H1 (cell line): ENCODE results near the gene GPR15LG. TPM values are rescaled to one million over a fixed set of nuclear protein-coding genes. Genes with fewer than 3 reads are reported as not detected.
"Not testable (repeated sequence)": the region's sequence is repeated elsewhere in the genome, so short reads cannot be mapped to it uniquely, and the experiment has no call there.

Experiments
- CTCF ChIA-PET: fragments of 300-600 bp; sonication (Branson Sonifier 250); formaldehyde crosslinking; loops from one replicate; lab custom pipeline; 2021; ENCODE audit not compliant: partially characterized antibody; lab: Charles Lee
- POLR2A ChIA-PET: fragments of 300-600 bp; sonication (Branson Sonifier 250); formaldehyde crosslinking; loops from one replicate; lab custom pipeline; 2021; ENCODE audit warnings: inconsistent platforms; ENCODE audit not compliant: partially characterized antibody; lab: Charles Lee
- DNase-seq, 2 experiments: peaks; one replicate each; pipeline versions ENCODE4 v3.0.0 to v3.0.0-alpha.2; 2010 to 2022; ENCODE audit warnings: low spot score in 2 of 2, low read depth in 1 of 2, mixed read lengths in 1 of 2
- FAIRE-seq: peaks from 2 replicates; lab custom pipeline; 2011; peaks lifted over from hg19 to GRCh38; lab: Jason Lieb, UNC
- H2AFZ ChIP-seq: 2 replicates; pipeline ENCODE4 v1.8.1; 2012; ENCODE audit warnings: low read length, inconsistent platforms
- H2AK5ac ChIP-seq: 2 replicates; pipeline ENCODE4 v1.6.1; 2013; ENCODE audit warnings: low read depth, low read length
- H2BK120ac ChIP-seq: replicated peaks from 2 replicates; pipeline ENCODE3; 2013; ENCODE audit warnings: low read depth, low read length, inconsistent platforms
- H2BK12ac ChIP-seq: 2 replicates; pipeline ENCODE4 v1.6.1; 2013; ENCODE audit warnings: low read depth, low read length
- H2BK15ac ChIP-seq: 2 replicates; pipeline ENCODE4 v1.6.1; 2013; ENCODE audit warnings: low read length
- H2BK20ac ChIP-seq: 2 replicates; pipeline ENCODE4 v1.6.1; 2013; ENCODE audit warnings: low read length
- H2BK5ac ChIP-seq: 2 replicates; pipeline ENCODE4 v1.6.1; 2013; ENCODE audit warnings: low read depth, low read length
- H3K14ac ChIP-seq: 2 replicates; pipeline ENCODE4 v1.6.1; 2013; ENCODE audit warnings: inconsistent platforms; ENCODE audit not compliant: insufficient read length
- H3K18ac ChIP-seq: 2 replicates; pipeline ENCODE4 v1.6.1; 2013; ENCODE audit warnings: low read length; ENCODE audit errors: extremely low read depth
- H3K23ac ChIP-seq: 2 replicates; pipeline ENCODE4 v1.6.1; 2013; ENCODE audit warnings: inconsistent platforms; ENCODE audit not compliant: insufficient read length
- H3K23me2 ChIP-seq: 2 replicates; pipeline ENCODE4 v1.6.1; 2013; ENCODE audit warnings: low read depth, low read length
- H3K27ac ChIP-seq: 2 replicates; pipeline ENCODE4 v1.6.1; 2011; ENCODE audit warnings: low read depth, low read length, inconsistent platforms
- H3K27me3 ChIP-seq, 4 experiments: replicated peaks in 1 of 4; 1 replicate in 1 of 4; 2 replicates in 3 of 4; pipeline versions ENCODE4 v1.6.1 to v1.8.1; 2011 to 2013; ENCODE audit warnings: low read length in 3 of 4, mild to moderate bottlenecking in 3 of 4, inconsistent platforms in 2 of 4, mixed read lengths in 2 of 4, moderate library complexity in 1 of 4; ENCODE audit not compliant: control insufficient read depth in 3 of 4, insufficient read depth in 3 of 4; ENCODE audit errors: extremely low read depth in 1 of 4
- H3K36me3 ChIP-seq, 4 experiments: 2 replicates each; pipeline versions ENCODE4 v1.6.1 to v1.8.1; 2011 to 2013; ENCODE audit warnings: mild to moderate bottlenecking in 4 of 4, low read length in 3 of 4, moderate library complexity in 2 of 4, control low read depth in 1 of 4, inconsistent platforms in 1 of 4; ENCODE audit not compliant: insufficient read depth in 4 of 4, control insufficient read depth in 2 of 4
- H3K4ac ChIP-seq: replicated peaks from 2 replicates; pipeline ENCODE3; 2013; ENCODE audit warnings: low read length, low read depth, mixed read lengths, inconsistent platforms; ENCODE audit not compliant: insufficient read length
- H3K4me1 ChIP-seq, 4 experiments: replicated peaks in 1 of 4; 1 replicate in 1 of 4; 2 replicates in 3 of 4; pipeline versions ENCODE4 v1.6.1 to v1.8.1; 2011 to 2013; ENCODE audit warnings: low read length in 3 of 4, inconsistent platforms in 2 of 4, mixed read lengths in 1 of 4; ENCODE audit not compliant: insufficient read depth in 4 of 4, control insufficient read depth in 3 of 4
- H3K4me2 ChIP-seq, 2 experiments: 2 replicates each; pipeline versions ENCODE4 v1.6.1 to v1.8.1; 2011 to 2013; ENCODE audit warnings: low read depth in 2 of 2, low read length in 2 of 2, control low read depth in 1 of 2, inconsistent platforms in 1 of 2, mild to moderate bottlenecking in 1 of 2; ENCODE audit not compliant: insufficient read depth in 1 of 2
- H3K4me3 ChIP-seq, 4 experiments: fragments of 200-600, 300-600 bp in 1 of 4; sonication (generic), shearing (Covaris generic), sonication (Bioruptor Twin) in 1 of 4; 2 replicates each; pipeline versions ENCODE4 v1.5.1 to v1.8.1; 2011 to 2016; ENCODE audit warnings: low read length in 4 of 4, low read depth in 3 of 4, control low read depth in 2 of 4, inconsistent platforms in 2 of 4, mild to moderate bottlenecking in 2 of 4, mixed read lengths in 1 of 4, moderate library complexity in 1 of 4; ENCODE audit not compliant: insufficient read depth in 2 of 4; ENCODE audit errors: extremely low read depth in 1 of 4
- H3K56ac ChIP-seq: replicated peaks from 2 replicates; pipeline ENCODE3; 2013; ENCODE audit warnings: low read depth, mild to moderate bottlenecking, mixed read lengths, low read length, inconsistent platforms; ENCODE audit not compliant: insufficient read length
- H3K79me1 ChIP-seq: 2 replicates; pipeline ENCODE4 v1.6.1; 2013; ENCODE audit warnings: low read depth, low read length, control low read depth
- H3K79me2 ChIP-seq, 2 experiments: 2 replicates each; pipeline versions ENCODE4 v1.6.1 to v1.8.1; 2012 to 2013; ENCODE audit warnings: low read length in 2 of 2, mild to moderate bottlenecking in 2 of 2, inconsistent platforms in 1 of 2; ENCODE audit not compliant: insufficient read depth in 2 of 2, control insufficient read depth in 1 of 2
- H3K9ac ChIP-seq, 4 experiments: replicated peaks in 1 of 4; 1 replicate in 1 of 4; 2 replicates in 3 of 4; pipeline versions ENCODE4 v1.6.1 to v1.8.1; 2011 to 2013; ENCODE audit warnings: low read depth in 3 of 4, low read length in 3 of 4, control low read depth in 2 of 4, mild to moderate bottlenecking in 2 of 4, moderate library complexity in 2 of 4, inconsistent platforms in 1 of 4; ENCODE audit errors: extremely low read depth in 1 of 4
- H3K9me3 ChIP-seq, 2 experiments: 2 replicates each; pipeline versions ENCODE4 v1.6.1 to v1.8.1; 2012 to 2013; ENCODE audit warnings: mild to moderate bottlenecking in 2 of 2, moderate library complexity in 2 of 2, control low read depth in 1 of 2, inconsistent platforms in 1 of 2, low read depth in 1 of 2, low read length in 1 of 2, mixed read lengths in 1 of 2; ENCODE audit not compliant: insufficient read depth in 2 of 2
- H4K20me1 ChIP-seq, 2 experiments: replicated peaks in 1 of 2; 2 replicates each; pipeline versions ENCODE3 to v1.8.1; 2011 to 2013; ENCODE audit warnings: inconsistent platforms in 2 of 2, low read length in 2 of 2, mild to moderate bottlenecking in 1 of 2; ENCODE audit not compliant: insufficient read depth in 2 of 2, control insufficient read depth in 1 of 2
- H4K5ac ChIP-seq: 2 replicates; pipeline ENCODE4 v1.6.1; 2013; ENCODE audit warnings: low read length, low read depth, mixed read lengths, inconsistent platforms; ENCODE audit not compliant: insufficient read length
- H4K8ac ChIP-seq: 2 replicates; pipeline ENCODE4 v1.8.0; 2013; ENCODE audit warnings: mild to moderate bottlenecking, moderate library complexity, low read length, inconsistent platforms; ENCODE audit not compliant: insufficient read depth; ENCODE audit errors: extremely low read depth
- H4K91ac ChIP-seq: replicated peaks from 2 replicates; pipeline ENCODE3; 2013; ENCODE audit warnings: low read length, mixed read lengths, inconsistent platforms; ENCODE audit not compliant: insufficient read length
- CTCF ChIP-seq, 3 experiments: IDR thresholded peaks; 1 replicate in 2 of 3; 2 replicates in 1 of 3; pipeline versions ENCODE4 v1.5.1 to v1.6.1; 2011; ENCODE audit warnings: low read length in 3 of 3, mild to moderate bottlenecking in 3 of 3, inconsistent platforms in 2 of 3, low read depth in 1 of 3, moderate library complexity in 1 of 3; ENCODE audit not compliant: insufficient read depth in 1 of 3; ENCODE audit errors: control extremely low read depth in 1 of 3
- RAD21 ChIP-seq, 2 experiments: IDR thresholded peaks in 1 of 2; conservative IDR thresholded peaks in 1 of 2; 2 replicates each; pipeline ENCODE4 v1.6.1; 2011; ENCODE audit warnings: low read depth in 2 of 2, low read length in 2 of 2, improper control_type of control experiment in 1 of 2, inconsistent platforms in 1 of 2, mild to moderate bottlenecking in 1 of 2, moderate library complexity in 1 of 2
- WGBS, 2 experiments: shearing (Covaris generic) in 1 of 2; methylation state at CpG; one replicate each; pipeline versions ENCODE4 v1.1.6 to v1.1.7; 2013 to 2015; ENCODE audit warnings: low lambda C conversion rate in 2 of 2, mixed read lengths in 2 of 2, inconsistent platforms in 1 of 2, low coverage in 1 of 2, missing lambda C conversion rate in 1 of 2; ENCODE audit not compliant: insufficient replicate concordance in 2 of 2, insufficient coverage in 1 of 2, insufficient read length in 1 of 2; ENCODE audit errors: extremely low coverage in 1 of 2, missing lambda C conversion rate in 1 of 2; 5-methylcytosine and 5-hydroxymethylcytosine counted together
- polyA plus RNA-seq, 7 experiments: library from polyadenylated mRNA; depleted of rRNA in 3 of 7; stranded (reverse) in 5 of 7; unstranded in 2 of 7; fragments of >200 nt in 5 of 7; fragments of 200-250 nt in 2 of 7; gene quantifications; 1 replicate in 5 of 7; 2 replicates in 1 of 7; 4 replicates in 1 of 7; pipeline versions ENCODE4 v1.2.1 to v1.2.3, GENCODE V29; 2011 to 2013; ENCODE audit warnings: missing spikeins in 2 of 7, mixed read lengths in 2 of 7
- total RNA-seq: library from RNA; stranded (reverse); fragmentation: NEBNext Ultra II Directional; extraction: Animal tissue kit (Norgen Biotek cat#: 25700); gene quantifications from 2 replicates; pipeline ENCODE4 v1.2.1, GENCODE V29; 2021

The GPR15LG gene
- total and polyA plus RNA-seq, 2 of the 8 experiments (the other 6 are each of a cell fraction or from before 2014, with no cell fraction given), result not detected

- H3K4me2 ChIP-seq, FAIRE-seq, H3K56ac ChIP-seq, H3K9me3 ChIP-seq, H3K9ac ChIP-seq, H3K4me3 ChIP-seq, H2BK120ac ChIP-seq, H4K8ac ChIP-seq, H4K5ac ChIP-seq, H2AFZ ChIP-seq, H2BK15ac ChIP-seq, H3K79me1 ChIP-seq, H3K4ac ChIP-seq, H4K91ac ChIP-seq, H3K4me1 ChIP-seq, H3K18ac ChIP-seq, H3K23ac ChIP-seq, H3K23me2 ChIP-seq, H3K27me3 ChIP-seq, DNase-seq, H2BK20ac ChIP-seq, H4K20me1 ChIP-seq, H2BK5ac ChIP-seq, H3K79me2 ChIP-seq, H2AK5ac ChIP-seq, H2BK12ac ChIP-seq, H3K27ac ChIP-seq, H3K14ac ChIP-seq: not testable (repeated sequence)
- 85% methylated on average over 9 of the region's 9 CpGs; no CpG with 5 or more reads in 1 of the 2 experiments for WGBS, 2 experiments
- H3K36me3 ChIP-seq, result peaks cover 12 to 84% (median 55%) of the 10 kb centered on the region in 4 experiments
- TF ChIP-seq CTCF (IDR thresholded peaks at IDR 0.05; ENCODE audit: control extremely low read depth in 1 of 3, insufficient read depth in 1 of 3, low read depth in 1 of 3, low read length in 3 of 3), result peak in 2 of 3 experiments; percentile 46 to 68; a peak in 3 of 4 replicates
- peak; percentile 59 to 69 for TF ChIP-seq RAD21 (IDR thresholded peaks at IDR 0.05 in 1 of 2, conservative IDR thresholded peaks at IDR 0.05 in 1 of 2; ENCODE audit: low read depth in 2 of 2, low read length in 2 of 2)
- ChIA-PET CTCF (interaction anchor here (0.8 to 12.2 kb wide), 30 partner anchors 9 to 389 kb away, joined by 3 to 248 read pairs (median 4); partner anchors contain the start of genes CDHR1, GHITM, GPR15LG and LRIT2), POLR2A (interaction anchor here (0.6 to 2.3 kb wide), 2 partner anchors 8 to 9 kb away, joined by 9 to 11 read pairs; partner anchors contain the start of gene GHITM)
These were observed 25.5 kb upstream of the GPR15LG start for GRCh38 chr10:84148006-84148597.
